ENCODE data around the gene USP26. TPM values are rescaled to one million over a fixed set of nuclear protein-coding genes. Genes with fewer than 3 reads are reported as not detected.
A peak's percentile ranks its signal among the peaks of the same experiment; 100 is the strongest.

USP26 gene
- total and polyA plus RNA-seq, 2 donors (not counting 3 experiments of a cell fraction or from before 2014, with no cell fraction given): not detected

- CTCF ChIA-PET: no interaction called here
- no peaks in the 10 kb centered on the region for H3K4me1 ChIP-seq (ENCODE audit: control insufficient read depth, extremely low read depth, insufficient read depth, low read length)
- dilution Hi-C loops (cut with MboI; ENCODE audit: extremely low pct_ligation_motif_present, low sequenced_read_pairs) (no loop called here), intact Hi-C loops (cut with micrococcal nuclease) (no loop called here)
- no peak overlapping the region for H2AFZ ChIP-seq (ENCODE audit: low read depth, low read length)
- FAIRE-seq (peak; percentile 31), DNase-seq (ENCODE audit: low read depth, low spot score) (no peak)
- H3K9me3 ChIP-seq (replicated peaks; ENCODE audit: control insufficient read depth, insufficient read depth, low read length): no peaks in the 10 kb centered on the region
- H3K9ac ChIP-seq (replicated peaks; ENCODE audit: extremely low read depth, insufficient read depth, low read length): no peak overlapping the region
- H3K27ac ChIP-seq (ENCODE audit: insufficient read depth, low read depth, low read length): no peak overlapping the region
- H4K20me1 ChIP-seq (replicated peaks; ENCODE audit: control insufficient read depth, extremely low read depth, insufficient read depth, low read length): no peaks in the 10 kb centered on the region
- no peaks in the 10 kb centered on the region for H3K79me2 ChIP-seq (ENCODE audit: control insufficient read depth, insufficient read depth, low read length)
- no TSS peak for BruUV-seq (replicated peaks)
- H3K27me3 ChIP-seq (ENCODE audit: control insufficient read depth in 2 of 2, insufficient read depth in 2 of 2, low read length in 2 of 2): no peaks in the 10 kb centered on the region
- no peaks in the 10 kb centered on the region for H3K9me1 ChIP-seq (replicated peaks; ENCODE audit: control insufficient read depth, extremely low read depth, insufficient read depth, low read length)
- H3K4me2 ChIP-seq (ENCODE audit: insufficient read depth, low read length): no peak overlapping the region
- no peak overlapping the region for H3K4me3 ChIP-seq (replicated peaks in 1 of 3; ENCODE audit: insufficient read depth in 1 of 3, low read depth in 1 of 3, low read length in 3 of 3)
- TF ChIP-seq FOS (IDR thresholded peaks at IDR 0.05; ENCODE audit: borderline replicate concordance, insufficient read depth, low read length) (no peak), MYC (IDR thresholded peaks at IDR 0.05; ENCODE audit: low read depth, low read length) (no peak), GATA2 (IDR thresholded peaks at IDR 0.05; ENCODE audit: insufficient read depth, insufficient read length, low read depth, low read length) (no peak), POLR2AphosphoS5 (IDR thresholded peaks at IDR 0.05; ENCODE audit: insufficient read depth, low read depth, low read length) (no peak), JUN (IDR thresholded peaks at IDR 0.05; ENCODE audit: borderline replicate concordance, insufficient read depth, insufficient read length, low read depth) (no peak), CTCF (IDR thresholded peaks at IDR 0.05; ENCODE audit: extremely low read depth in 1 of 2, insufficient read depth in 1 of 2, low read depth in 1 of 2, low read length in 2 of 2) (no peak), POLR2A (IDR thresholded peaks at IDR 0.05; ENCODE audit: low read depth, low read length) (no peak), EZH2 (IDR thresholded peaks at IDR 0.05; ENCODE audit: borderline replicate concordance, low read depth, low read length, severe bottlenecking) (no peak)
- TF ChIP-seq, protein P1, sequence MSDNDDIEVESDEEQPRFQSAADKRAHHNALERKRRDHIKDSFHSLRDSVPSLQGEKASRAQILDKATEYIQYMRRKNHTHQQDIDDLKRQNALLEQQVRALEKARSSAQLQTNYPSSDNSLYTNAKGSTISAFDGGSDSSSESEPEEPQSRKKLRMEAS (IDR thresholded peaks at IDR 0.05; ENCODE audit: insufficient read depth, insufficient read length): no peak
- POLR2A ChIA-PET: no interaction called here
- no peaks in the 10 kb centered on the region for H3K36me3 ChIP-seq (ENCODE audit: control insufficient read depth in 2 of 2, extremely low read depth in 1 of 2, insufficient read depth in 2 of 2, low read length in 2 of 2)
Observed at GRCh38 chrX:133056341-133056740, 40.6 kb downstream of the USP26 start.
